Testis (tissue), 2 donors: Measurements from ENCODE around the gene IMMT.

Source experiments
- POLR2A ChIP-seq: fragments of 450-650 bp; IDR thresholded peaks from one replicate; pipeline ENCODE4 v1.6.1; 2017; ENCODE audit warnings: antibody characterized with exemption, mild to moderate bottlenecking, moderate library complexity
- TF ChIP-seq, protein P1 (sequence below), 3 experiments: fragments of 450-650 bp in 2 of 3; fragments of 200-600 bp in 1 of 3; sonication (generic) in 1 of 3; IDR thresholded peaks; one replicate each; pipeline ENCODE4 v1.5.1; 2016 to 2019; ENCODE audit warnings: antibody characterized with exemption in 3 of 3, mild to moderate bottlenecking in 2 of 3, moderate library complexity in 1 of 3

DNA sequence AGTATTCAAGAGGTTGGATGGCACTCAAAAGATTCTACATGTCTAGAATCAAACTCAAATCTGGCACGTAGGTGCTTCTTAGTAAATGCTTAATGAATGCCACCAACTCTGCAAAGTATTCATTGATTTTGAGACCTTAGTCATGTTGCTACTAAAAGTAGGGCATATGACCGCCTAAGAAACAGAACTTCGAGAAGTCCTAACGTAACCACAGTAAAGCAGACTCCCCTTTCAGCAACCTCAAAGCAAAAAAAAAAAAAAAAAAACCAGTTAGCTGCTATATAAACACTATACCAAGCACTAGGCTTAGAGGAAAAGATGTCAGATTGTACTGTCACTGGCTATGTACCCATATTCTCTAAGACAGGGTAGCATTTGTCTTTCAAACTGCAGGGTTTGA lies 55.3 kb downstream of the IMMT start:
- TF ChIP-seq, protein P1, sequence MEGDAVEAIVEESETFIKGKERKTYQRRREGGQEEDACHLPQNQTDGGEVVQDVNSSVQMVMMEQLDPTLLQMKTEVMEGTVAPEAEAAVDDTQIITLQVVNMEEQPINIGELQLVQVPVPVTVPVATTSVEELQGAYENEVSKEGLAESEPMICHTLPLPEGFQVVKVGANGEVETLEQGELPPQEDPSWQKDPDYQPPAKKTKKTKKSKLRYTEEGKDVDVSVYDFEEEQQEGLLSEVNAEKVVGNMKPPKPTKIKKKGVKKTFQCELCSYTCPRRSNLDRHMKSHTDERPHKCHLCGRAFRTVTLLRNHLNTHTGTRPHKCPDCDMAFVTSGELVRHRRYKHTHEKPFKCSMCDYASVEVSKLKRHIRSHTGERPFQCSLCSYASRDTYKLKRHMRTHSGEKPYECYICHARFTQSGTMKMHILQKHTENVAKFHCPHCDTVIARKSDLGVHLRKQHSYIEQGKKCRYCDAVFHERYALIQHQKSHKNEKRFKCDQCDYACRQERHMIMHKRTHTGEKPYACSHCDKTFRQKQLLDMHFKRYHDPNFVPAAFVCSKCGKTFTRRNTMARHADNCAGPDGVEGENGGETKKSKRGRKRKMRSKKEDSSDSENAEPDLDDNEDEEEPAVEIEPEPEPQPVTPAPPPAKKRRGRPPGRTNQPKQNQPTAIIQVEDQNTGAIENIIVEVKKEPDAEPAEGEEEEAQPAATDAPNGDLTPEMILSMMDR (IDR thresholded peaks at IDR 0.05): no peak
- no peak for TF ChIP-seq POLR2A
